ENCODE results near the gene NEK5. TPM values are rescaled to one million over a fixed set of nuclear protein-coding genes. Genes with fewer than 3 reads are reported as not detected.

NEK5 gene
- total RNA-seq, 1 donor from 2014 or later, result 0.28 TPM

DNA sequence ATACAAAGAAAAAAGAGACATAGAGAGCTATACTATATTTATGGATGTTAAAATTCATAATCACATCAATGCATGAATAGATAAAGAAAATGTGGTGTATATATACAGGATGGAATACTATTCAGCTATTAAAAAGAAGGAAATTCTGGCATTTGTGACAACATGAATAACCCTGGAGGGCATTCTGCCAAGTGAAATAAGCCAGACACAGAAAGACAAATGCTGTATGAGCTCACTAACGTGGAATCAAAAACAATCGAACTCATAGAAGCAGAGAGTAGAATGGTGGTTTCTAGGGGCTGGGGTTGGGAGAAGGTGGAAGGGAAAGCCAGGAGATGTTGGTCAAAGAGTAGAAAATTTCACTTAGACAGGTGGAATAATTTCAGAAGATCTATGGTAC is 80.4 kb downstream of the NEK5 start:
- no peak for DNase-seq (ENCODE audit: low spot score)
- Histone ChIP-seq H2AFZ (replicated peaks) (no peak overlapping the region), H3K36me3 (no peaks in the 10 kb centered on the region), H3K4me2 (no peak overlapping the region), H3K4me1 (no peaks in the 10 kb centered on the region), H3K9ac (no peak overlapping the region), H3F3A (ENCODE audit: low read depth) (no peaks in the 10 kb centered on the region), H3K27me3 (no peaks in the 10 kb centered on the region), H3K79me2 (ENCODE audit: low read depth) (no peaks in the 10 kb centered on the region), H4K20me1 (ENCODE audit: low read depth) (no peaks in the 10 kb centered on the region), H3K9me3 (ENCODE audit: low read depth) (no peaks in the 10 kb centered on the region), H3K4me3 (no peak overlapping the region), H3K27ac (no peak overlapping the region)
- Mint-ChIP-seq H3K4me1 (no peaks in the 10 kb centered on the region), H3K9me3 (peaks cover 2% of the 10 kb centered on the region), H3K4me3 (no peak overlapping the region), H3K36me3 (peaks cover 10% of the 10 kb centered on the region), H3K27ac (no peak overlapping the region), H3K27me3 (ENCODE audit: insufficient read depth, low read depth) (no peaks in the 10 kb centered on the region)
- TF ChIP-seq EZH2phosphoT487 (IDR thresholded peaks at IDR 0.05) (no peak), EZH2 (IDR thresholded peaks at IDR 0.05) (no peak)
- TF ChIP-seq, protein P1, sequence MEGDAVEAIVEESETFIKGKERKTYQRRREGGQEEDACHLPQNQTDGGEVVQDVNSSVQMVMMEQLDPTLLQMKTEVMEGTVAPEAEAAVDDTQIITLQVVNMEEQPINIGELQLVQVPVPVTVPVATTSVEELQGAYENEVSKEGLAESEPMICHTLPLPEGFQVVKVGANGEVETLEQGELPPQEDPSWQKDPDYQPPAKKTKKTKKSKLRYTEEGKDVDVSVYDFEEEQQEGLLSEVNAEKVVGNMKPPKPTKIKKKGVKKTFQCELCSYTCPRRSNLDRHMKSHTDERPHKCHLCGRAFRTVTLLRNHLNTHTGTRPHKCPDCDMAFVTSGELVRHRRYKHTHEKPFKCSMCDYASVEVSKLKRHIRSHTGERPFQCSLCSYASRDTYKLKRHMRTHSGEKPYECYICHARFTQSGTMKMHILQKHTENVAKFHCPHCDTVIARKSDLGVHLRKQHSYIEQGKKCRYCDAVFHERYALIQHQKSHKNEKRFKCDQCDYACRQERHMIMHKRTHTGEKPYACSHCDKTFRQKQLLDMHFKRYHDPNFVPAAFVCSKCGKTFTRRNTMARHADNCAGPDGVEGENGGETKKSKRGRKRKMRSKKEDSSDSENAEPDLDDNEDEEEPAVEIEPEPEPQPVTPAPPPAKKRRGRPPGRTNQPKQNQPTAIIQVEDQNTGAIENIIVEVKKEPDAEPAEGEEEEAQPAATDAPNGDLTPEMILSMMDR (IDR thresholded peaks at IDR 0.05), result no peak

DNA sequence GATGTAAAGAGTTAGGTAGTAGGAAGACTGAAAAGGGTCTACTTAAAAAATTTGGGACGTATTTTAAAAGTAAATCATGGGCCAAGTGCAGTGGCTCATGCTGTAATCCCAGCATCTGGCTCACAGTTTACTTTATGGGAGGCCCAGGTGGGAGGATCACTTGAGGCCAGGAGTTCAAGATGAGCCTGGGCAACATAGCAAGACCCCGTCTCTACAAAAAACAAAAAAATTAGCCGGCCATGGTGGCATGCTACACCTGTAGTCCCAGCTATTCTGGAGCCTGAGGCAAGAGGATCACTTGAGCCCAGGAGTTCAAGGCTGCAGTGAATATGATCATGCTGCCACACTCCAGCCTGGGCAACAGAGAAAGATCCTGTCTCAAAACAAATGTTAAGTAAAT is 81.4 kb downstream of the NEK5 start:
- Mint-ChIP-seq H3K27me3 (ENCODE audit: insufficient read depth, low read depth) (no peaks in the 10 kb centered on the region), H3K4me1 (no peaks in the 10 kb centered on the region), H3K4me3 (no peak overlapping the region), H3K36me3 (peaks cover 8% of the 10 kb centered on the region), H3K27ac (no peak overlapping the region), H3K9me3 (peaks cover 2% of the 10 kb centered on the region)
- no peaks in the 10 kb centered on the region for H4K20me1 ChIP-seq (ENCODE audit: low read depth)
- H2AFZ ChIP-seq (replicated peaks), result no peak overlapping the region
- H3K79me2 ChIP-seq (ENCODE audit: low read depth), result no peaks in the 10 kb centered on the region
- H3K9me3 ChIP-seq (ENCODE audit: low read depth), result no peaks in the 10 kb centered on the region
- no peak overlapping the region for H3K4me2 ChIP-seq
- no peaks in the 10 kb centered on the region for H3K27me3 ChIP-seq
- H3K27ac ChIP-seq, result no peak overlapping the region
- no peak overlapping the region for H3K9ac ChIP-seq
- no peak for DNase-seq (ENCODE audit: low spot score)
- no peak overlapping the region for H3K4me3 ChIP-seq
- no peaks in the 10 kb centered on the region for H3K36me3 ChIP-seq
- no peaks in the 10 kb centered on the region for H3F3A ChIP-seq (ENCODE audit: low read depth)
- TF ChIP-seq, protein P1 (IDR thresholded peaks at IDR 0.05), result no peak
- TF ChIP-seq EZH2phosphoT487 (IDR thresholded peaks at IDR 0.05) (no peak), EZH2 (IDR thresholded peaks at IDR 0.05) (no peak)
- no peaks in the 10 kb centered on the region for H3K4me1 ChIP-seq

DNA sequence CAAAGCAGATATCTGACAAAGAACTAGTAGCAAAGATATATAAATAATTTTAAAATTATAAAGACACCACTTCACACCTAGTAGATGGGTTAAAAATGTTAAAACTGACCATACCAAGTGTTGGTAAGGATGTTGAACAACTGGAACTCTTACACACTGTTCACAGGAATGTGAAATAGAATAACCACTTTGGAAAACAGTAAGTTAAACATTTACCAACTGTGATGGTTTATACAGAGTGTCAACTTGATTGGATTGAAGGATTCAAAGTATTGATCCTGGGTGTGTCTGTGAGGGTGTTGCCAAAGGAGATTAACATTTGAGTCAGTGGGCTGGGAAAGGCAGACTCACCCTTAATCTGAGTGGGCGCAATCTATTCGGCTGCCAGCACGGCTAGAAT is 85.2 kb downstream of the NEK5 start:
- no peak for DNase-seq (ENCODE audit: low spot score)
- Histone ChIP-seq H2AFZ (replicated peaks) (no peak overlapping the region), H3K27ac (no peak overlapping the region), H3K4me1 (no peaks in the 10 kb centered on the region), H3K9ac (no peak overlapping the region), H4K20me1 (ENCODE audit: low read depth) (no peaks in the 10 kb centered on the region), H3K4me2 (no peak overlapping the region), H3K79me2 (ENCODE audit: low read depth) (no peaks in the 10 kb centered on the region), H3K27me3 (no peaks in the 10 kb centered on the region), H3K36me3 (no peaks in the 10 kb centered on the region), H3F3A (ENCODE audit: low read depth) (no peaks in the 10 kb centered on the region), H3K9me3 (ENCODE audit: low read depth) (no peaks in the 10 kb centered on the region), H3K4me3 (no peak overlapping the region)
- Mint-ChIP-seq H3K4me3 (no peak overlapping the region), H3K36me3 (peaks cover 8% of the 10 kb centered on the region), H3K27me3 (ENCODE audit: insufficient read depth, low read depth) (no peaks in the 10 kb centered on the region), H3K27ac (no peak overlapping the region), H3K9me3 (peaks cover 4% of the 10 kb centered on the region), H3K4me1 (no peaks in the 10 kb centered on the region)
- TF ChIP-seq, protein P1 (IDR thresholded peaks at IDR 0.05), result no peak
- TF ChIP-seq EZH2phosphoT487 (IDR thresholded peaks at IDR 0.05) (no peak), EZH2 (IDR thresholded peaks at IDR 0.05) (no peak)
